GM12878 (cell line): ENCODE results near the gene ATP7B. TPM values are rescaled to one million over a fixed set of nuclear protein-coding genes. Genes with fewer than 3 reads are reported as not detected.

Source experiments
- ATAC-seq: fragments of 200-7000 bp; cut with Tn5 transposase; 3 replicates; pipeline ENCODE4 v1.9.1; 2020; ENCODE audit warnings: mild to moderate bottlenecking, moderate library complexity
- BruUV-seq: library from RNA; stranded (reverse); fragments of 400-500 nt; replicated peaks from 2 replicates; lab custom pipeline; 2021; lab: Mats Ljungman, UMichigan
- CTCF ChIA-PET: fragments of 300-600 bp; sonication (Branson Sonifier 250); formaldehyde crosslinking; extraction: SDS; loops from one replicate; lab custom pipeline; 2021; ENCODE audit warnings: inconsistent platforms; lab: Yijun Ruan, JAX
- POLR2A ChIA-PET: fragments of 350-600 bp; formaldehyde crosslinking; extraction: SDS; loops from one replicate; lab custom pipeline; 2021; ENCODE audit warnings: inconsistent platforms; lab: Charles Lee
- RAD21 ChIA-PET: fragments of 300-600 bp; sonication (Branson Sonifier 250); formaldehyde crosslinking; loops from one replicate; lab custom pipeline; 2023; ENCODE audit warnings: antibody characterized with exemption; ENCODE audit not compliant: unreplicated experiment; lab: Charles Lee
- SMC1A ChIA-PET: fragments of 300-600 bp; sonication (Branson Sonifier 250); formaldehyde crosslinking; loops from one replicate; lab custom pipeline; 2023; ENCODE audit not compliant: unreplicated experiment, uncharacterized antibody; lab: Charles Lee
- DNase-seq: peaks from one replicate; pipeline ENCODE4 v3.0.0-alpha.2; 2011; ENCODE audit warnings: low read depth, low spot score
- FAIRE-seq: peaks from 3 replicates; lab custom pipeline; 2011; peaks lifted over from hg19 to GRCh38; lab: Jason Lieb, UNC
- H2AFZ ChIP-seq: 2 replicates; pipeline ENCODE4 v1.6.0; 2011; ENCODE audit warnings: low read depth, low read length, control low read depth; ENCODE audit not compliant: control insufficient read depth
- H3K27ac ChIP-seq: 2 replicates; pipeline ENCODE4 v1.5.1; 2011; ENCODE audit warnings: control low read depth; ENCODE audit not compliant: control insufficient read depth, insufficient read depth
- H3K27me3 ChIP-seq, 2 experiments: replicated peaks in 1 of 2; 2 replicates each; pipeline versions ENCODE4 v1.6.0 to v1.6.1; 2011; ENCODE audit warnings: low read length in 1 of 2; ENCODE audit not compliant: control insufficient read depth in 2 of 2, insufficient read depth in 2 of 2
- H3K36me3 ChIP-seq, 2 experiments: 2 replicates each; pipeline ENCODE4 v1.5.1; 2011; ENCODE audit warnings: low read length in 1 of 2; ENCODE audit not compliant: control insufficient read depth in 2 of 2, insufficient read depth in 2 of 2
- H3K4me1 ChIP-seq: 2 replicates; pipeline ENCODE4 v1.6.1; 2011; ENCODE audit warnings: mild to moderate bottlenecking, low read length, moderate library complexity, mixed read lengths; ENCODE audit not compliant: control insufficient read depth, insufficient read depth
- H3K4me2 ChIP-seq: 2 replicates; pipeline ENCODE4 v1.6.0; 2011; ENCODE audit warnings: control low read depth; ENCODE audit not compliant: control insufficient read depth, insufficient read depth
- H3K4me3 ChIP-seq: fragments of 200-600 bp; sonication (generic); 2 replicates; pipeline ENCODE4 v1.5.1; 2016
- H3K79me2 ChIP-seq: 2 replicates; pipeline ENCODE4 v1.6.0; 2011; ENCODE audit warnings: low read length; ENCODE audit not compliant: control insufficient read depth, insufficient read depth
- H3K9ac ChIP-seq: 2 replicates; pipeline ENCODE4 v1.8.0; 2011; ENCODE audit warnings: low read length, control low read depth, mixed read lengths; ENCODE audit not compliant: control insufficient read depth, insufficient read depth
- H3K9me3 ChIP-seq: replicated peaks from 3 replicates; pipeline ENCODE4 v1.5.1; 2011; ENCODE audit warnings: mild to moderate bottlenecking, low read length; ENCODE audit not compliant: control insufficient read depth, insufficient read depth
- H4K20me1 ChIP-seq: 2 replicates; pipeline ENCODE4 v1.6.0; 2011; ENCODE audit not compliant: control insufficient read depth, insufficient read depth
- CEBPB ChIP-seq, 2 experiments: fragments of 150-350 bp in 1 of 2; IDR thresholded peaks; 2 replicates each; pipeline ENCODE4 v1.6.1; 2012 to 2014; ENCODE audit warnings: low read depth in 2 of 2, low read length in 2 of 2, borderline replicate concordance in 1 of 2, inconsistent platforms in 1 of 2
- GATAD2B ChIP-seq: fragments of 450-650 bp; conservative IDR thresholded peaks from 2 replicates; pipeline ENCODE4 v1.6.1; 2017; ENCODE audit warnings: low read depth, mild to moderate bottlenecking, moderate library complexity
- KLF5 ChIP-seq: fragments of 450-650 bp; IDR thresholded peaks from 2 replicates; pipeline ENCODE4 v1.6.1; 2014; ENCODE audit warnings: mild to moderate bottlenecking; ENCODE audit not compliant: partially characterized antibody
- PML ChIP-seq: IDR thresholded peaks from 2 replicates; pipeline ENCODE4 v1.6.1; 2012; ENCODE audit warnings: low read length, inconsistent platforms
- RB1 ChIP-seq: fragments of 450-650 bp; formaldehyde crosslinking; IDR thresholded peaks from 2 replicates; pipeline ENCODE4 v1.6.1; 2017; ENCODE audit warnings: mild to moderate bottlenecking, borderline replicate concordance
- RBBP5 ChIP-seq: fragments of 200-600 bp; sonication (generic); conservative IDR thresholded peaks from 2 replicates; pipeline ENCODE4 v1.6.1; 2016
- RELB ChIP-seq: fragments of 450-650 bp; IDR thresholded peaks from 2 replicates; pipeline ENCODE4 v1.6.1; 2017; ENCODE audit warnings: low read depth, mild to moderate bottlenecking, moderate library complexity
- REST ChIP-seq: IDR thresholded peaks from 2 replicates; pipeline ENCODE4 v1.6.1; 2012; ENCODE audit warnings: mild to moderate bottlenecking, low read depth, low read length
- SIX5 ChIP-seq: IDR thresholded peaks from 2 replicates; pipeline ENCODE4 v1.6.1; 2011; ENCODE audit warnings: mild to moderate bottlenecking, low read depth, low read length, moderate library complexity; ENCODE audit not compliant: severe bottlenecking
- SRF ChIP-seq, 2 experiments: IDR thresholded peaks; 2 replicates each; pipeline ENCODE4 v1.6.1; 2011; ENCODE audit warnings: low read depth in 2 of 2, low read length in 2 of 2, mild to moderate bottlenecking in 1 of 2, moderate library complexity in 1 of 2
- STAT1 ChIP-seq: fragments of 450-650 bp; conservative IDR thresholded peaks from 2 replicates; pipeline ENCODE4 v1.6.1; 2014; ENCODE audit warnings: antibody characterized with exemption, mild to moderate bottlenecking
- STAT3 ChIP-seq: IDR thresholded peaks from 2 replicates; pipeline ENCODE4 v1.6.1; 2011; ENCODE audit warnings: low read depth, low read length, improper control_type of control experiment
- WGBS: methylation state at CpG from one replicate; pipeline ENCODE4 v1.1.6; 2016; ENCODE audit warnings: low lambda C conversion rate; ENCODE audit not compliant: insufficient replicate concordance, insufficient coverage; ENCODE audit errors: missing lambda C conversion rate; 5-methylcytosine and 5-hydroxymethylcytosine counted together
- in situ Hi-C: fragments of 300-500 bp; cut with MboI; formaldehyde crosslinking; loops from 9 replicates; pipeline ENCODE4 v1.14.3; 2018; ENCODE audit warnings: mixed read lengths
- intact Hi-C: fragments of 100-400 bp; cut with micrococcal nuclease; formaldehyde crosslinking; loops from one replicate; pipeline ENCODE4 v1.14.2; 2022; ENCODE audit not compliant: unreplicated experiment
- polyA plus RNA-seq, 11 experiments: library from polyadenylated mRNA; depleted of rRNA in 4 of 11; unstranded in 6 of 11; stranded (reverse) in 5 of 11; fragments of >200 nt; fragmentation: Nextera tagmentation in 4 of 11; fragmentation: Illumina TruSeq in 1 of 11; extraction: Ambion mirVana in 4 of 11; extraction: Trizol in 1 of 11; gene quantifications; 1 replicate in 1 of 11; 2 replicates in 10 of 11; pipeline versions ENCODE4 v1.2.1 to v1.2.3, GENCODE V29; 2011 to 2016; ENCODE audit warnings: inconsistent platforms in 2 of 11, missing spikeins in 2 of 11, low read depth in 1 of 11
- total RNA-seq, 4 experiments: library from RNA; depleted of rRNA in 3 of 4; stranded (reverse); fragments of >200 nt in 3 of 4; fragmentation: Illumina TruSeq in 1 of 4; extraction: Trizol in 1 of 4; gene quantifications; 2 replicates each; pipeline versions ENCODE4 v1.2.1 to v1.2.3, GENCODE V29; 2013 to 2021
- TF ChIP-seq, protein P1 (sequence below): fragments of 450-650 bp; IDR thresholded peaks from 2 replicates; pipeline ENCODE4 v1.6.1; 2016; ENCODE audit warnings: mild to moderate bottlenecking, moderate library complexity, borderline replicate concordance

The ATP7B gene
- total and polyA plus RNA-seq, 10 of the 15 experiments (the other 5 are each of a cell fraction or from before 2014, with no cell fraction given) = under 0.01 to 1.1 (median 0.06) TPM; not detected in 2

- peak overlapping the region; percentile 79; the same call in 1 of the 2 replicates for H3K4me2 ChIP-seq
- peak overlapping the region; percentile 95 for H3K4me3 ChIP-seq
- peak overlapping the region; percentile 94 for H2AFZ ChIP-seq
- RAD21 ChIA-PET = interaction anchor here (1.2 to 1.6 kb wide), 4 partner anchors 53 to 438 kb away, joined by 3 to 5 read pairs (median 4); partner anchors contain the start of gene VPS36
- no peaks in the 10 kb centered on the region; the same call in 1 of the 3 replicates for H3K9me3 ChIP-seq
- H3K79me2 ChIP-seq = peaks cover 23% of the 10 kb centered on the region
- ATAC-seq (no peak; the same call in 2 of the 3 replicates), DNase-seq (no peak), FAIRE-seq (no peak)
- CTCF ChIA-PET = interaction anchor here (1.0 to 2.5 kb wide), 9 partner anchors 12 to 438 kb away, joined by 3 to 11 read pairs (median 3); partner anchors contain the start of genes UTP14C and VPS36
- BruUV-seq = TSS peak; percentile 82
- POLR2A ChIA-PET = no interaction called here
- H3K9ac ChIP-seq = peak overlapping the region; percentile 77
- no peaks in the 10 kb centered on the region; the same call in 1 of the 2 replicates for H3K4me1 ChIP-seq
- intact Hi-C loops = loop anchor here (5.0 kb wide), 2 partner anchors 180 to 440 kb away; partner anchors contain the start of gene VPS36
- SMC1A ChIA-PET = interaction anchor here (1.0 to 2.1 kb wide), 6 partner anchors 9 to 182 kb away, joined by 3 to 9 read pairs (median 5); no protein-coding TSS in a partner anchor
- H4K20me1 ChIP-seq = no peaks in the 10 kb centered on the region
- H3K36me3 ChIP-seq = peaks cover 0 to 1% of the 10 kb centered on the region in 2 experiments; a peak in 3 of 4 replicates
- in situ Hi-C loops = loop anchor here (10.0 kb wide), 1 partner anchor 442 kb away; the partner anchor contains the start of genes CKAP2 and VPS36
- H3K27ac ChIP-seq = peak overlapping the region; percentile 49
- 0% methylated on average over 8 of the region's 8 CpGs for WGBS
- peaks cover 2 to 13% of the 10 kb centered on the region in 2 experiments; a peak in 2 of 4 replicates for H3K27me3 ChIP-seq
- TF ChIP-seq RB1 = no peak
- peak; percentile 79 for TF ChIP-seq RELB
- no peak for TF ChIP-seq SIX5
- TF ChIP-seq KLF5 = no peak
- 0 out of 2 replicates have a peak, but pooled peaks have one; percentile 1 for TF ChIP-seq PML
- no peak for TF ChIP-seq STAT1
- TF ChIP-seq, protein P1, sequence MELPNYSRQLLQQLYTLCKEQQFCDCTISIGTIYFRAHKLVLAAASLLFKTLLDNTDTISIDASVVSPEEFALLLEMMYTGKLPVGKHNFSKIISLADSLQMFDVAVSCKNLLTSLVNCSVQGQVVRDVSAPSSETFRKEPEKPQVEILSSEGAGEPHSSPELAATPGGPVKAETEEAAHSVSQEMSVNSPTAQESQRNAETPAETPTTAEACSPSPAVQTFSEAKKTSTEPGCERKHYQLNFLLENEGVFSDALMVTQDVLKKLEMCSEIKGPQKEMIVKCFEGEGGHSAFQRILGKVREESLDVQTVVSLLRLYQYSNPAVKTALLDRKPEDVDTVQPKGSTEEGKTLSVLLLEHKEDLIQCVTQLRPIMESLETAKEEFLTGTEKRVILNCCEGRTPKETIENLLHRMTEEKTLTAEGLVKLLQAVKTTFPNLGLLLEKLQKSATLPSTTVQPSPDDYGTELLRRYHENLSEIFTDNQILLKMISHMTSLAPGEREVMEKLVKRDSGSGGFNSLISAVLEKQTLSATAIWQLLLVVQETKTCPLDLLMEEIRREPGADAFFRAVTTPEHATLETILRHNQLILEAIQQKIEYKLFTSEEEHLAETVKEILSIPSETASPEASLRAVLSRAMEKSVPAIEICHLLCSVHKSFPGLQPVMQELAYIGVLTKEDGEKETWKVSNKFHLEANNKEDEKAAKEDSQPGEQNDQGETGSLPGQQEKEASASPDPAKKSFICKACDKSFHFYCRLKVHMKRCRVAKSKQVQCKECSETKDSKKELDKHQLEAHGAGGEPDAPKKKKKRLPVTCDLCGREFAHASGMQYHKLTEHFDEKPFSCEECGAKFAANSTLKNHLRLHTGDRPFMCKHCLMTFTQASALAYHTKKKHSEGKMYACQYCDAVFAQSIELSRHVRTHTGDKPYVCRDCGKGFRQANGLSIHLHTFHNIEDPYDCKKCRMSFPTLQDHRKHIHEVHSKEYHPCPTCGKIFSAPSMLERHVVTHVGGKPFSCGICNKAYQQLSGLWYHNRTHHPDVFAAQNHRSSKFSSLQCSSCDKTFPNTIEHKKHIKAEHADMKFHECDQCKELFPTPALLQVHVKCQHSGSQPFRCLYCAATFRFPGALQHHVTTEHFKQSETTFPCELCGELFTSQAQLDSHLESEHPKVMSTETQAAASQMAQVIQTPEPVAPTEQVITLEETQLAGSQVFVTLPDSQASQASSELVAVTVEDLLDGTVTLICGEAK = no peak; the same call in 1 of the 2 replicates
- no peak for TF ChIP-seq SRF (IDR thresholded peaks at IDR 0.05; ENCODE audit: low read depth in 2 of 2, low read length in 2 of 2)
- no peak for TF ChIP-seq RBBP5
- no peak for TF ChIP-seq CEBPB (IDR thresholded peaks at IDR 0.05; ENCODE audit: borderline replicate concordance in 1 of 2, low read depth in 2 of 2, low read length in 2 of 2)
- TF ChIP-seq GATAD2B = no peak
- 0 out of 2 replicates have a peak, but pooled peaks have one; percentile 15 for TF ChIP-seq REST
- no peak for TF ChIP-seq STAT3
Measured at GRCh38 chr13:52012512-52012836, 1.2 kb upstream of the ATP7B start.
